A549 (cell line): ENCODE measurements around the gene SLC29A2.

Experiments
- NPAS2 ChIP-seq: fragments of 250-450 bp; sonication (Bioruptor Pico); IDR thresholded peaks from 2 replicates; pipeline ENCODE4 v1.8.0; 2022; ENCODE audit warnings: mild to moderate bottlenecking, moderate library complexity, borderline replicate concordance
- TF ChIP-seq, protein P1 (sequence below): fragments of >200 bp; sonication (Bioruptor Twin); formaldehyde crosslinking; IDR thresholded peaks from 3 replicates; pipeline ENCODE4 v1.5.1; 2016
- TF ChIP-seq, protein P2 (sequence below): IDR thresholded peaks from 2 replicates; pipeline ENCODE4 v1.6.1; 2012

DNA sequence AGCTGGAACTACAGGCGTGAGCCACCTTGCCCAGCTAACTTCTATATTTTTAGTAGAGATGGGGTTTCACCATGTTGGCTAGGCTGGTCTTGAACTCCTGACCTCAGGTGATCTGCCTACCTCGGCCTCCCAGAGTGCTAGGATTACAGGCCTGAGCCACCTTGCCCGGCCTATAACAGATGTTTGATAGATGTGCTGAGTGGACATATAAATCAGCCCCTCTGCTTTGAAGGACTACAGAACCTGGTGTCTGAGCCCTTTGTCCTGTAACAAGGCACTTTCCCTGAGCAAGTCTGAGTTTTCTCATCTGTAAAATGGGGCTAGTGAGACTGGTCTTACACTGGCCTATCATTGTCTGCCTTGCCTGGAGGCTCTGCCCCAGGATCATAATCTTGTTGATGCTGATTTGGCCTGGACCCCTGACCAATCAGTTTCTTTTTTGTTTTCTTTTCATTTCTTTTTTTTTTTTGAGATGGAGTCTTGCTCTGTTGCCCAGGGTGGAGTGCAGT lies 42.3 kb downstream of the SLC29A2 start:
- TF ChIP-seq, protein P1, sequence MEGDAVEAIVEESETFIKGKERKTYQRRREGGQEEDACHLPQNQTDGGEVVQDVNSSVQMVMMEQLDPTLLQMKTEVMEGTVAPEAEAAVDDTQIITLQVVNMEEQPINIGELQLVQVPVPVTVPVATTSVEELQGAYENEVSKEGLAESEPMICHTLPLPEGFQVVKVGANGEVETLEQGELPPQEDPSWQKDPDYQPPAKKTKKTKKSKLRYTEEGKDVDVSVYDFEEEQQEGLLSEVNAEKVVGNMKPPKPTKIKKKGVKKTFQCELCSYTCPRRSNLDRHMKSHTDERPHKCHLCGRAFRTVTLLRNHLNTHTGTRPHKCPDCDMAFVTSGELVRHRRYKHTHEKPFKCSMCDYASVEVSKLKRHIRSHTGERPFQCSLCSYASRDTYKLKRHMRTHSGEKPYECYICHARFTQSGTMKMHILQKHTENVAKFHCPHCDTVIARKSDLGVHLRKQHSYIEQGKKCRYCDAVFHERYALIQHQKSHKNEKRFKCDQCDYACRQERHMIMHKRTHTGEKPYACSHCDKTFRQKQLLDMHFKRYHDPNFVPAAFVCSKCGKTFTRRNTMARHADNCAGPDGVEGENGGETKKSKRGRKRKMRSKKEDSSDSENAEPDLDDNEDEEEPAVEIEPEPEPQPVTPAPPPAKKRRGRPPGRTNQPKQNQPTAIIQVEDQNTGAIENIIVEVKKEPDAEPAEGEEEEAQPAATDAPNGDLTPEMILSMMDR = no peak
- TF ChIP-seq, protein P2, sequence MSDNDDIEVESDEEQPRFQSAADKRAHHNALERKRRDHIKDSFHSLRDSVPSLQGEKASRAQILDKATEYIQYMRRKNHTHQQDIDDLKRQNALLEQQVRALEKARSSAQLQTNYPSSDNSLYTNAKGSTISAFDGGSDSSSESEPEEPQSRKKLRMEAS = no peak
- no peak for TF ChIP-seq NPAS2 (CRISPR knock-in tag)
